GM18526 (cell line): ENCODE data around the gene INSYN1.

ENCODE experiments used
- POLR2A ChIP-seq: IDR thresholded peaks from 3 replicates; pipeline ENCODE4 v1.6.1; 2011; ENCODE audit not compliant: insufficient read length; ENCODE audit errors: extremely low read depth

Gene INSYN1

GRCh38 chr15:73755481-73755880 is 2.3 kb upstream of the INSYN1 start:
- TF ChIP-seq POLR2A, result no peak

- TF ChIP-seq POLR2A, result no peak
These were observed 1.3 kb upstream of the INSYN1 start for GRCh38 chr15:73754461-73754860.

GRCh38 chr15:73752806-73753193 is 351 bp downstream of the INSYN1 start:
- no peak for TF ChIP-seq POLR2A

GRCh38 chr15:73751899-73752805 is 999 bp downstream of the INSYN1 start:
- TF ChIP-seq POLR2A, result no peak

- TF ChIP-seq POLR2A, result no peak
These were observed 1.6 kb downstream of the INSYN1 start for GRCh38 chr15:73751511-73751898.

- TF ChIP-seq POLR2A, result no peak
These were observed 2.2 kb downstream of the INSYN1 start for GRCh38 chr15:73750951-73751350.

- no peak for TF ChIP-seq POLR2A
These were observed 2.7 kb downstream of the INSYN1 start for GRCh38 chr15:73750438-73750837.

- no peak for TF ChIP-seq POLR2A
These were observed 3.2 kb downstream of the INSYN1 start for GRCh38 chr15:73749971-73750370.

- no peak for TF ChIP-seq POLR2A
These were observed 3.6 kb downstream of the INSYN1 start for GRCh38 chr15:73749533-73749932.

GRCh38 chr15:73748730-73749129 is 4.4 kb downstream of the INSYN1 start:
- no peak for TF ChIP-seq POLR2A

GRCh38 chr15:73747847-73748590 is 5.1 kb downstream of the INSYN1 start:
- TF ChIP-seq POLR2A, result no peak

- TF ChIP-seq POLR2A, result no peak
These were observed 6.3 kb downstream of the INSYN1 start for GRCh38 chr15:73746883-73747282.

- TF ChIP-seq POLR2A, result no peak
These were observed 6.9 kb downstream of the INSYN1 start for GRCh38 chr15:73746261-73746660.

- no peak for TF ChIP-seq POLR2A
These were observed 8.1 kb downstream of the INSYN1 start for GRCh38 chr15:73745073-73745472.

- TF ChIP-seq POLR2A, result no peak
These were observed 8.9 kb downstream of the INSYN1 start for GRCh38 chr15:73744293-73744692.

- no peak for TF ChIP-seq POLR2A
These were observed 11.8 kb downstream of the INSYN1 start for GRCh38 chr15:73741321-73741836.

- TF ChIP-seq POLR2A, result no peak
These were observed 12.8 kb downstream of the INSYN1 start for GRCh38 chr15:73740152-73741048.
